Measurements from ENCODE around the gene PLEK. TPM values are rescaled to one million over a fixed set of nuclear protein-coding genes. Genes with fewer than 3 reads are reported as not detected.
A peak's percentile ranks its signal among the peaks of the same experiment; 100 is the strongest.

PLEK gene
- total and polyA plus RNA-seq, 4 donors = 2.6 to 40.6 (median 4.6) TPM

- Histone ChIP-seq H3K9me3 (ENCODE audit: control insufficient read depth in 4 of 4, low read length in 3 of 4) (no peaks in the 10 kb centered on the region), H3K27me3 (ENCODE audit: control insufficient read depth in 4 of 4, insufficient read depth in 4 of 4, low read length in 3 of 4) (no peaks in the 10 kb centered on the region), H3K4me1 (ENCODE audit: control insufficient read depth in 4 of 4, insufficient read depth in 4 of 4, low read length in 3 of 4) (peaks cover 2 to 23% (median 8%) of the 10 kb centered on the region in 4 donors), H3K36me3 (ENCODE audit: control insufficient read depth in 4 of 4, insufficient read depth in 3 of 4, low read depth in 1 of 4, low read length in 3 of 4) (no peaks in the 10 kb centered on the region), H3K27ac (ENCODE audit: low read depth in 1 of 2, low read length in 2 of 2) (no peak overlapping the region), H3K9ac (ENCODE audit: low read depth in 1 of 2, low read length in 2 of 2) (no peak overlapping the region), H3K4me3 (ENCODE audit: low read depth in 1 of 3, low read length in 3 of 3) (no peak overlapping the region)
- TF ChIP-seq FOXA1 (IDR thresholded peaks at IDR 0.05) (no peak), EGR1 (IDR thresholded peaks at IDR 0.05; ENCODE audit: low read depth in 2 of 2) (no peak), SP1 (IDR thresholded peaks at IDR 0.05) (no peak), REST (IDR thresholded peaks at IDR 0.05) (no peak), RAD21 (IDR thresholded peaks at IDR 0.05) (no peak), JUND (IDR thresholded peaks at IDR 0.05) (no peak), NR2F2 (IDR thresholded peaks at IDR 0.05) (no peak), GABPA (IDR thresholded peaks at IDR 0.05 in 1 of 2, conservative IDR thresholded peaks at IDR 0.05 in 1 of 2) (no peak), RXRA (IDR thresholded peaks at IDR 0.05) (no peak), MAX (IDR thresholded peaks at IDR 0.05) (no peak), YY1 (IDR thresholded peaks at IDR 0.05) (no peak), ZBTB33 (IDR thresholded peaks at IDR 0.05) (no peak)
- DNase-seq (ENCODE audit: low spot score) = no peak
- 83% methylated on average over 7 of the region's 7 CpGs for WGBS
These were observed 73.6 kb downstream of the PLEK start for GRCh38 chr2:68438455-68439303.

GRCh38 chr2:68441179-68441993, 76.3 kb downstream of the PLEK start:
- peak; percentile 84 for DNase-seq (ENCODE audit: low spot score)
- Histone ChIP-seq H3K4me1 (ENCODE audit: control insufficient read depth in 4 of 4, insufficient read depth in 4 of 4, low read length in 3 of 4) (peaks cover 2 to 18% (median 8%) of the 10 kb centered on the region in 4 donors), H3K27ac (ENCODE audit: low read depth in 1 of 2, low read length in 2 of 2) (peak overlapping the region; percentile 70 to 72), H3K27me3 (ENCODE audit: control insufficient read depth in 4 of 4, insufficient read depth in 4 of 4, low read length in 3 of 4) (no peaks in the 10 kb centered on the region), H3K9me3 (ENCODE audit: control insufficient read depth in 4 of 4, low read length in 3 of 4) (no peaks in the 10 kb centered on the region), H3K4me3 (ENCODE audit: low read depth in 1 of 3, low read length in 3 of 3) (no peak overlapping the region), H3K36me3 (ENCODE audit: control insufficient read depth in 4 of 4, insufficient read depth in 3 of 4, low read depth in 1 of 4, low read length in 3 of 4) (no peaks in the 10 kb centered on the region), H3K9ac (ENCODE audit: low read depth in 1 of 2, low read length in 2 of 2) (peak overlapping the region in 1 of 2 donors; percentile 23)
- 43% methylated on average over 6 of the region's 6 CpGs for WGBS
- TF ChIP-seq RXRA (IDR thresholded peaks at IDR 0.05) (peak in 1 of 2 donors; percentile 46), ATF3 (IDR thresholded peaks at IDR 0.05) (no peak), HNF4G (IDR thresholded peaks at IDR 0.05) (no peak), SP1 (IDR thresholded peaks at IDR 0.05) (peak; percentile 34), RAD21 (IDR thresholded peaks at IDR 0.05) (peak; percentile 98 to 99), CTCF (IDR thresholded peaks at IDR 0.05; ENCODE audit: low read depth, low read length, missing input control) (peak; percentile 93), FOXA1 (IDR thresholded peaks at IDR 0.05) (no peak), EGR1 (IDR thresholded peaks at IDR 0.05; ENCODE audit: low read depth in 2 of 2) (no peak), GABPA (IDR thresholded peaks at IDR 0.05 in 1 of 2, conservative IDR thresholded peaks at IDR 0.05 in 1 of 2) (no peak), REST (IDR thresholded peaks at IDR 0.05) (no peak)
